Measurements from ENCODE around the gene GLRX3.

GLRX3 gene

GRCh38 chr10:130127364-130128061 lies 8.7 kb upstream of the GLRX3 start:
- peak; percentile 88 for DNase-seq (ENCODE audit: low read depth)
- no peak overlapping the region for H3K4me3 ChIP-seq (ENCODE audit: low read depth, low read length)
- peak; percentile 97 for TF ChIP-seq CTCF (conservative IDR thresholded peaks at IDR 0.05; ENCODE audit: low read depth, low read length)

- H3K4me3 ChIP-seq (ENCODE audit: low read depth, low read length): no peak overlapping the region
- TF ChIP-seq CTCF (conservative IDR thresholded peaks at IDR 0.05; ENCODE audit: low read depth, low read length): no peak
- peak; percentile 47 for DNase-seq (ENCODE audit: low read depth)
Measured at GRCh38 chr10:130128062-130128781, 8.0 kb upstream of the GLRX3 start.

GRCh38 chr10:130128922-130129321 lies 7.3 kb upstream of the GLRX3 start:
- no peak for DNase-seq (ENCODE audit: low read depth)
- no peak for TF ChIP-seq CTCF (conservative IDR thresholded peaks at IDR 0.05; ENCODE audit: low read depth, low read length)
- no peak overlapping the region for H3K4me3 ChIP-seq (ENCODE audit: low read depth, low read length)

GRCh38 chr10:130135676-130136225 lies 440 bp upstream of the GLRX3 start:
- DNase-seq (ENCODE audit: low read depth): no peak
- no peak for TF ChIP-seq CTCF (conservative IDR thresholded peaks at IDR 0.05; ENCODE audit: low read depth, low read length)

GRCh38 chr10:130137090-130137448 lies 878 bp downstream of the GLRX3 start:
- DNase-seq (ENCODE audit: low read depth): peak; percentile 55
- no peak for TF ChIP-seq CTCF (conservative IDR thresholded peaks at IDR 0.05; ENCODE audit: low read depth, low read length)
- peak overlapping the region; percentile 90 for H3K4me3 ChIP-seq (ENCODE audit: low read depth, low read length)

More at GRCh38 chr10:130135676-130136225, 440 bp upstream of the GLRX3 start:
- H3K4me3 ChIP-seq (ENCODE audit: low read depth, low read length): peak overlapping the region; percentile 90

GRCh38 chr10:130137659-130138478 lies 1.7 kb downstream of the GLRX3 start:
- DNase-seq (ENCODE audit: low read depth): no peak
- no peak for TF ChIP-seq CTCF (conservative IDR thresholded peaks at IDR 0.05; ENCODE audit: low read depth, low read length)
- H3K4me3 ChIP-seq (ENCODE audit: low read depth, low read length): peak overlapping the region; percentile 90

Measured in choroid plexus epithelial cell (primary cell).